ENCODE data around the gene PYCARD. TPM values are rescaled to one million over a fixed set of nuclear protein-coding genes. Genes with fewer than 3 reads are reported as not detected.
"Not testable (repeated sequence)": the region's sequence is repeated elsewhere in the genome, so short reads cannot be mapped to it uniquely, and the experiment has no call there.

PYCARD gene
- total RNA-seq, 2 donors from 2014 or later: 27.2 to 51.6 TPM

- no peak overlapping the region for H3K4me3 ChIP-seq
- intact Hi-C loops (cut with DNase I): no loop called here
- no peaks in the 10 kb centered on the region for H3K9me3 ChIP-seq
- no peak overlapping the region for H3K27ac ChIP-seq
- H3K36me3 ChIP-seq: no peaks in the 10 kb centered on the region
- no peak for DNase-seq (ENCODE audit: low spot score)
- peaks cover 6% of the 10 kb centered on the region for H3K4me1 ChIP-seq (replicated peaks)
- WGBS: 68% methylated on average over 3 of the region's 3 CpGs
- no peaks in the 10 kb centered on the region for H3K27me3 ChIP-seq (replicated peaks; ENCODE audit: insufficient read depth)
- TF ChIP-seq CTCF (IDR thresholded peaks at IDR 0.05) (no peak), POLR2AphosphoS5 (IDR thresholded peaks at IDR 0.05) (no peak), POLR2A (IDR thresholded peaks at IDR 0.05) (no peak)
Observed at GRCh38 chr16:31177136-31177535, 25.4 kb downstream of the PYCARD start.

GRCh38 chr16:31170048-31170447, 32.5 kb downstream of the PYCARD start:
- H3K27ac ChIP-seq; H3K4me3 ChIP-seq; H3K9me3 ChIP-seq; DNase-seq (ENCODE audit: low spot score); H3K27me3 ChIP-seq (replicated peaks; ENCODE audit: insufficient read depth); H3K36me3 ChIP-seq; H3K4me1 ChIP-seq (replicated peaks); intact Hi-C loops (cut with DNase I): not testable (repeated sequence)
- WGBS: 10% methylated on average over 1 of the region's 2 CpGs

GRCh38 chr16:31168848-31169247, 33.7 kb downstream of the PYCARD start:
- H3K4me1 ChIP-seq (replicated peaks): no peaks in the 10 kb centered on the region
- WGBS: 71% methylated on average over 2 of the region's 2 CpGs
- no peaks in the 10 kb centered on the region for H3K36me3 ChIP-seq
- H3K9me3 ChIP-seq: no peaks in the 10 kb centered on the region
- intact Hi-C loops (cut with DNase I): no loop called here
- DNase-seq (ENCODE audit: low spot score): no peak
- no peak overlapping the region for H3K4me3 ChIP-seq
- TF ChIP-seq POLR2AphosphoS5 (IDR thresholded peaks at IDR 0.05): no peak
- TF ChIP-seq POLR2A (IDR thresholded peaks at IDR 0.05): no peak
- no peak for TF ChIP-seq CTCF (IDR thresholded peaks at IDR 0.05)
- no peaks in the 10 kb centered on the region for H3K27me3 ChIP-seq (replicated peaks; ENCODE audit: insufficient read depth)
- H3K27ac ChIP-seq: no peak overlapping the region

- Histone ChIP-seq H3K27me3 (replicated peaks; ENCODE audit: insufficient read depth) (no peaks in the 10 kb centered on the region), H3K27ac (no peak overlapping the region), H3K36me3 (no peaks in the 10 kb centered on the region), H3K4me3 (no peak overlapping the region), H3K9me3 (no peaks in the 10 kb centered on the region), H3K4me1 (replicated peaks) (no peaks in the 10 kb centered on the region)
- 91% methylated on average over 8 of the region's 8 CpGs for WGBS
- intact Hi-C loops (cut with DNase I): no loop called here
- DNase-seq (ENCODE audit: low spot score): no peak
- no peak for TF ChIP-seq POLR2A (IDR thresholded peaks at IDR 0.05)
- no peak for TF ChIP-seq POLR2AphosphoS5 (IDR thresholded peaks at IDR 0.05)
- no peak for TF ChIP-seq CTCF (IDR thresholded peaks at IDR 0.05)
Observed at GRCh38 chr16:31167315-31167714, 35.2 kb downstream of the PYCARD start.

GRCh38 chr16:31157136-31157535, 45.4 kb downstream of the PYCARD start:
- intact Hi-C loops (cut with DNase I): loop anchor here (10.0 kb wide), 1 partner anchor 708 kb away; no protein-coding TSS in a partner anchor
- TF ChIP-seq POLR2AphosphoS5 (IDR thresholded peaks at IDR 0.05): no peak
- no peak for TF ChIP-seq POLR2A (IDR thresholded peaks at IDR 0.05)
- TF ChIP-seq CTCF (IDR thresholded peaks at IDR 0.05): no peak
- H3K36me3 ChIP-seq: no peaks in the 10 kb centered on the region
- H3K9me3 ChIP-seq: no peaks in the 10 kb centered on the region
- H3K4me1 ChIP-seq (replicated peaks): no peaks in the 10 kb centered on the region
- H3K4me3 ChIP-seq: no peak overlapping the region
- 41% methylated on average over 8 of the region's 8 CpGs for WGBS
- H3K27me3 ChIP-seq (replicated peaks; ENCODE audit: insufficient read depth): no peaks in the 10 kb centered on the region
- no peak for DNase-seq (ENCODE audit: low spot score)
- H3K27ac ChIP-seq: no peak overlapping the region

Small RNAs within 50 kb of the gene (small RNA-seq; reads per million reads assigned to genes)
- 0 reads per million in 2 donors for gene AC009088.4
- 0 reads per million in 2 donors for gene NDUFA3P6

Other genes starting within 250 kb of the PYCARD start
- gene SETD1A, start 245.0 kb downstream of the PYCARD start, total RNA-seq: 10 to 100 TPM in 1 of 2 donors, 1 to 10 TPM in 1; 10.0 to 29.1 TPM
- 10 to 100 TPM; 10.3 to 10.7 TPM for gene HSD3B7, start 217.6 kb downstream of the PYCARD start, total RNA-seq
- gene STX1B, start 192.1 kb downstream of the PYCARD start, total RNA-seq: under 1 TPM; 0.36 to 0.91 TPM
- 10 to 100 TPM; 40.7 to 51.7 TPM for gene STX4, start 169.2 kb downstream of the PYCARD start, total RNA-seq
- 10 to 100 TPM; 15.6 to 21.4 TPM for gene ZNF668, start 128.5 kb downstream of the PYCARD start, total RNA-seq
- gene ZNF646, start 128.3 kb downstream of the PYCARD start, total RNA-seq: 10 to 100 TPM; 26.3 to 33.7 TPM
- 1 to 10 TPM; 2.5 TPM for gene PRSS53, start 113.8 kb downstream of the PYCARD start, total RNA-seq
- 100 to 1,000 TPM; 106 to 175 TPM for gene VKORC1, start 108.0 kb downstream of the PYCARD start, total RNA-seq
- 10 to 100 TPM; 78.5 to 80.6 TPM for gene BCKDK, start 94.4 kb downstream of the PYCARD start, total RNA-seq
- gene KAT8, start 85.1 kb downstream of the PYCARD start, total RNA-seq: 100 to 1,000 TPM in 1 of 2 donors, 10 to 100 TPM in 1; 92.6 to 115 TPM
- 100 to 1,000 TPM in 1 of 2 donors, 10 to 100 TPM in 1; 29.9 to 118 TPM for gene PRSS8, start 67.0 kb downstream of the PYCARD start, total RNA-seq
- 1 to 10 TPM; 4.3 to 4.7 TPM for gene PRSS36, start 52.7 kb downstream of the PYCARD start, total RNA-seq
- gene FUS, start 22.6 kb downstream of the PYCARD start, total RNA-seq: 10 to 100 TPM; 48.6 to 87.5 TPM
- 1 to 10 TPM in 1 of 2 donors, under 1 TPM in 1; 0.23 to 3.9 TPM for gene TRIM72, start 11.4 kb upstream of the PYCARD start, total RNA-seq
- not detected for gene PYDC1, start 14.4 kb upstream of the PYCARD start, total RNA-seq
- 1 to 10 TPM in 1 of 2 donors, under 1 TPM in 1; 0.36 to 5.1 TPM for gene ITGAM, start 57.2 kb upstream of the PYCARD start, total RNA-seq
- gene ITGAX, start 152.4 kb upstream of the PYCARD start, total RNA-seq: 1 to 10 TPM; 2.0 to 3.7 TPM
- gene ITGAD, start 190.6 kb upstream of the PYCARD start, total RNA-seq: not detected
- 1 to 10 TPM in 1 of 2 donors, not detected in 1; 3.9 TPM for gene COX6A2, start 225.6 kb upstream of the PYCARD start, total RNA-seq
- gene ZNF843, start 240.0 kb upstream of the PYCARD start, total RNA-seq: 1 to 10 TPM; 1.2 to 3.3 TPM